H9 (cell line): ENCODE data around the gene PPARD. TPM values are rescaled to one million over a fixed set of nuclear protein-coding genes. Genes with fewer than 3 reads are reported as not detected.

Experiments used
- DNase-seq: peaks from one replicate; pipeline ENCODE4 v3.0.0-alpha.2; 2017
- H2AFZ ChIP-seq: one replicate; pipeline ENCODE4 v1.6.1; 2013; ENCODE audit warnings: mild to moderate bottlenecking, low read length, control low read depth, moderate library complexity
- H2AK5ac ChIP-seq: 2 replicates; pipeline ENCODE4 v1.6.1; 2013; ENCODE audit warnings: low read length, control low read depth, mixed read lengths; ENCODE audit not compliant: insufficient read length
- H2BK120ac ChIP-seq: one replicate; pipeline ENCODE4 v1.6.1; 2013; ENCODE audit warnings: low read depth, mild to moderate bottlenecking, low read length, control low read depth, inconsistent platforms; ENCODE audit not compliant: poor library complexity, severe bottlenecking
- H2BK12ac ChIP-seq: 2 replicates; pipeline ENCODE4 v1.6.1; 2013; ENCODE audit warnings: low read length, control low read depth, mixed read lengths, low read depth; ENCODE audit not compliant: insufficient read length
- H2BK15ac ChIP-seq: 2 replicates; pipeline ENCODE4 v1.6.1; 2013; ENCODE audit warnings: low read depth, low read length, control low read depth
- H2BK20ac ChIP-seq: one replicate; pipeline ENCODE4 v1.6.1; 2013; ENCODE audit warnings: low read depth, mild to moderate bottlenecking, low read length, control low read depth, inconsistent platforms; ENCODE audit not compliant: poor library complexity, severe bottlenecking
- H2BK5ac ChIP-seq: 2 replicates; pipeline ENCODE4 v1.6.1; 2013; ENCODE audit warnings: low read length, control low read depth, mixed read lengths; ENCODE audit not compliant: insufficient read length
- H3K14ac ChIP-seq: 2 replicates; pipeline ENCODE4 v1.6.1; 2013; ENCODE audit warnings: low read length, control low read depth; ENCODE audit not compliant: insufficient read depth
- H3K18ac ChIP-seq: 2 replicates; pipeline ENCODE4 v1.6.1; 2013; ENCODE audit warnings: low read depth, mild to moderate bottlenecking, mixed read lengths, low read length, control low read depth; ENCODE audit not compliant: insufficient read length
- H3K23ac ChIP-seq: 2 replicates; pipeline ENCODE4 v1.6.1; 2013; ENCODE audit warnings: low read length, control low read depth, mixed read lengths, low read depth; ENCODE audit not compliant: insufficient read length
- H3K23me2 ChIP-seq: 2 replicates; pipeline ENCODE4 v1.6.1; 2013; ENCODE audit warnings: low read depth, mild to moderate bottlenecking, mixed read lengths, low read length, control low read depth; ENCODE audit not compliant: insufficient read length, poor library complexity, severe bottlenecking
- H3K27ac ChIP-seq: 2 replicates; pipeline ENCODE4 v1.5.1; 2013; ENCODE audit warnings: low read length, control low read depth, mixed read lengths, low read depth; ENCODE audit not compliant: insufficient read length
- H3K27me3 ChIP-seq: 2 replicates; pipeline ENCODE4 v1.6.1; 2013; ENCODE audit warnings: low read length, control low read depth, inconsistent platforms; ENCODE audit not compliant: insufficient read depth
- H3K4ac ChIP-seq: 2 replicates; pipeline ENCODE4 v1.6.1; 2013; ENCODE audit warnings: low read depth, mild to moderate bottlenecking, control low read depth, inconsistent platforms, low read length, moderate library complexity
- H3K4me1 ChIP-seq: 2 replicates; pipeline ENCODE4 v1.6.1; 2013; ENCODE audit warnings: low read length, control low read depth, inconsistent platforms; ENCODE audit not compliant: insufficient read depth
- H3K4me2 ChIP-seq: 2 replicates; pipeline ENCODE4 v1.6.1; 2013; ENCODE audit warnings: low read length, control low read depth, mixed read lengths; ENCODE audit not compliant: insufficient read length, insufficient read depth
- H3K56ac ChIP-seq: 2 replicates; pipeline ENCODE4 v1.6.1; 2013; ENCODE audit warnings: low read depth, mild to moderate bottlenecking, mixed read lengths, low read length, control low read depth; ENCODE audit not compliant: insufficient read length
- H3K79me1 ChIP-seq: 2 replicates; pipeline ENCODE4 v1.6.1; 2013; ENCODE audit warnings: low read depth, mild to moderate bottlenecking, moderate library complexity, low read length, control low read depth, inconsistent platforms; ENCODE audit not compliant: insufficient read depth, poor library complexity, severe bottlenecking
- H3K79me2 ChIP-seq: 2 replicates; pipeline ENCODE4 v1.6.1; 2013; ENCODE audit warnings: low read length, control low read depth, inconsistent platforms; ENCODE audit not compliant: insufficient read depth
- H3K9ac ChIP-seq: 2 replicates; pipeline ENCODE4 v1.6.1; 2013; ENCODE audit warnings: low read length, control low read depth, mixed read lengths; ENCODE audit not compliant: insufficient read length; ENCODE audit errors: extremely low read depth
- H3K9me3 ChIP-seq: one replicate; pipeline ENCODE4 v1.6.1; 2013; ENCODE audit warnings: low read depth, low read length, inconsistent platforms; ENCODE audit not compliant: control insufficient read depth
- H3T11ph ChIP-seq: one replicate; pipeline ENCODE4 v1.6.1; 2013; ENCODE audit warnings: mild to moderate bottlenecking, low read length, control low read depth, inconsistent platforms
- H4K20me1 ChIP-seq: one replicate; pipeline ENCODE4 v1.6.1; 2013; ENCODE audit not compliant: control insufficient read depth, insufficient read length, insufficient read depth
- H4K5ac ChIP-seq: 2 replicates; pipeline ENCODE4 v1.6.1; 2013; ENCODE audit warnings: low read depth, mild to moderate bottlenecking, mixed read lengths, low read length, control low read depth; ENCODE audit not compliant: insufficient read length
- H4K8ac ChIP-seq: replicated peaks from 2 replicates; pipeline ENCODE4 v1.6.1; 2013; ENCODE audit warnings: low read length, control low read depth, mixed read lengths, low read depth; ENCODE audit not compliant: insufficient read length
- H4K91ac ChIP-seq: 2 replicates; pipeline ENCODE4 v1.6.1; 2013; ENCODE audit warnings: low read depth, mild to moderate bottlenecking, moderate library complexity, mixed read lengths, low read length, control low read depth; ENCODE audit not compliant: insufficient read length
- H3K27ac Mint-ChIP-seq, 3 experiments: 2 replicates in 2 of 3; 3 replicates in 1 of 3; pipeline ENCODE4 v1.8.0; 2020 to 2021; ENCODE audit warnings: mixed read lengths in 3 of 3, mild to moderate bottlenecking in 1 of 3, moderate library complexity in 1 of 3
- H3K27me3 Mint-ChIP-seq: 2 replicates; pipeline ENCODE4 v1.8.0; 2021; ENCODE audit warnings: low read depth, mild to moderate bottlenecking, moderate library complexity, mixed read lengths
- H3K36me3 Mint-ChIP-seq, 3 experiments: 2 replicates in 2 of 3; 3 replicates in 1 of 3; pipeline ENCODE4 v1.8.0; 2020 to 2021; ENCODE audit warnings: low read depth in 3 of 3, mixed read lengths in 3 of 3; ENCODE audit not compliant: insufficient read depth in 1 of 3
- H3K4me1 Mint-ChIP-seq, 2 experiments: 2 replicates each; pipeline ENCODE4 v1.8.0; 2020; ENCODE audit warnings: mixed read lengths in 2 of 2
- H3K4me3 Mint-ChIP-seq, 2 experiments: 2 replicates in 1 of 2; 3 replicates in 1 of 2; pipeline ENCODE4 v1.8.0; 2020 to 2021; ENCODE audit warnings: mild to moderate bottlenecking in 2 of 2, mixed read lengths in 2 of 2, moderate library complexity in 1 of 2
- H3K9me3 Mint-ChIP-seq, 2 experiments: 2 replicates in 1 of 2; 3 replicates in 1 of 2; pipeline ENCODE4 v1.8.0; 2020; ENCODE audit warnings: mild to moderate bottlenecking in 2 of 2, mixed read lengths in 2 of 2, moderate library complexity in 1 of 2
- WGBS: extraction: QIAGEN DNeasy Blood & Tissue Kit; methylation state at CpG from one replicate; pipeline ENCODE4 v1.1.7; 2013; ENCODE audit warnings: missing lambda C conversion rate, low lambda C conversion rate, mixed read lengths; ENCODE audit not compliant: insufficient read length; ENCODE audit errors: extremely low coverage; 5-methylcytosine and 5-hydroxymethylcytosine counted together
- total RNA-seq: library from RNA; stranded (reverse); gene quantifications from 2 replicates; pipeline ENCODE4 v1.2.1, GENCODE V29; 2021
- TF ChIP-seq, protein P1 (sequence below): fragments of 200-600 bp; sonication (generic); conservative IDR thresholded peaks from 3 replicates; pipeline ENCODE4 v1.8.0; 2021; ENCODE audit warnings: antibody characterized with exemption, mild to moderate bottlenecking

PPARD gene
- total RNA-seq, 1 experiment from 2014 or later: 11.7 TPM

DNA sequence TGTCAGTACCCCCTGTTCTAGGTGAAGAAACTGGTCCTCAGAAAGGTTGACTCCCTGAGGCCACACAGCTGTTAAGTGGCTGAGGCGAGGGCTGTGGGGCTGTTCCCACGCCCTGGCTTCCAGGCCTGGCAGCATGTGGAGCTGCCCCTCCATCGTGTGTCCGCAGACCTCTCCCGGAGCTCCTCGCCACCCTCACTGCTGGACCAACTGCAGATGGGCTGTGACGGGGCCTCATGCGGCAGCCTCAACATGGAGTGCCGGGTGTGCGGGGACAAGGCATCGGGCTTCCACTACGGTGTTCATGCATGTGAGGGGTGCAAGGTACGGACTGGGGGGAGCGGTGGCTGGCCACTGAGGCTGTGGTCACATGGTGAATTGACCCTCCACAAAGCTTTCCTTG lies 77.6 kb downstream of the PPARD start:
- H4K8ac ChIP-seq: no peak overlapping the region
- no peak overlapping the region for H3K9ac ChIP-seq
- H3K4me1 ChIP-seq: peaks cover 10% of the 10 kb centered on the region; the same call in 1 of the 2 replicates
- no peaks in the 10 kb centered on the region for H3K9me3 ChIP-seq
- H4K20me1 ChIP-seq: no peaks in the 10 kb centered on the region
- Mint-ChIP-seq H3K4me3 (no peak overlapping the region; a peak in 1 of 5 replicates), H3K27ac (peak overlapping the region in 2 of 3 experiments; percentile 8 to 87; a peak in 1 of 7 replicates), H3K9me3 (no peaks in the 10 kb centered on the region), H3K27me3 (no peaks in the 10 kb centered on the region), H3K36me3 (peaks cover 6 to 13% (median 9%) of the 10 kb centered on the region in 3 experiments; a peak in 6 of 7 replicates), H3K4me1 (peaks cover 14 to 23% of the 10 kb centered on the region in 2 experiments)
- H3K23ac ChIP-seq: no peak overlapping the region
- no peak overlapping the region for H3K27ac ChIP-seq
- no peak overlapping the region for H3K4ac ChIP-seq
- H3K56ac ChIP-seq: no peak overlapping the region
- TF ChIP-seq, protein P1, sequence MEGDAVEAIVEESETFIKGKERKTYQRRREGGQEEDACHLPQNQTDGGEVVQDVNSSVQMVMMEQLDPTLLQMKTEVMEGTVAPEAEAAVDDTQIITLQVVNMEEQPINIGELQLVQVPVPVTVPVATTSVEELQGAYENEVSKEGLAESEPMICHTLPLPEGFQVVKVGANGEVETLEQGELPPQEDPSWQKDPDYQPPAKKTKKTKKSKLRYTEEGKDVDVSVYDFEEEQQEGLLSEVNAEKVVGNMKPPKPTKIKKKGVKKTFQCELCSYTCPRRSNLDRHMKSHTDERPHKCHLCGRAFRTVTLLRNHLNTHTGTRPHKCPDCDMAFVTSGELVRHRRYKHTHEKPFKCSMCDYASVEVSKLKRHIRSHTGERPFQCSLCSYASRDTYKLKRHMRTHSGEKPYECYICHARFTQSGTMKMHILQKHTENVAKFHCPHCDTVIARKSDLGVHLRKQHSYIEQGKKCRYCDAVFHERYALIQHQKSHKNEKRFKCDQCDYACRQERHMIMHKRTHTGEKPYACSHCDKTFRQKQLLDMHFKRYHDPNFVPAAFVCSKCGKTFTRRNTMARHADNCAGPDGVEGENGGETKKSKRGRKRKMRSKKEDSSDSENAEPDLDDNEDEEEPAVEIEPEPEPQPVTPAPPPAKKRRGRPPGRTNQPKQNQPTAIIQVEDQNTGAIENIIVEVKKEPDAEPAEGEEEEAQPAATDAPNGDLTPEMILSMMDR: no peak
- whole genome bisulfite sequencing: no CpG with 5 or more reads among the region's 14 CpGs
- H2BK12ac ChIP-seq: no peak overlapping the region
- no peak overlapping the region for H2BK120ac ChIP-seq
- H3K18ac ChIP-seq: no peak overlapping the region
- H2AFZ ChIP-seq: no peak overlapping the region
- no peak for DNase-seq
- no peaks in the 10 kb centered on the region for H3K27me3 ChIP-seq
- H2AK5ac ChIP-seq: no peak overlapping the region
- H2BK20ac ChIP-seq: no peak overlapping the region
- no peak overlapping the region for H3T11ph ChIP-seq
- H3K79me2 ChIP-seq: no peaks in the 10 kb centered on the region
- H4K5ac ChIP-seq: no peak overlapping the region
- no peak overlapping the region for H3K4me2 ChIP-seq
- no peaks in the 10 kb centered on the region for H3K23me2 ChIP-seq
- H3K14ac ChIP-seq: peak overlapping the region; percentile 1; the same call in 1 of the 2 replicates
- no peak overlapping the region for H4K91ac ChIP-seq
- no peaks in the 10 kb centered on the region for H3K79me1 ChIP-seq
- no peak overlapping the region for H2BK15ac ChIP-seq
- H2BK5ac ChIP-seq: no peak overlapping the region
